ENCODE results near the gene PPP1R37.

- no peak for TF ChIP-seq TAF1 (IDR thresholded peaks at IDR 0.05; ENCODE audit: borderline replicate concordance, insufficient read depth, low read length)
- TF ChIP-seq POLR2AphosphoS5 (IDR thresholded peaks at IDR 0.05; ENCODE audit: low read depth, low read length): no peak
- no peak for TF ChIP-seq SIN3A (IDR thresholded peaks at IDR 0.05; ENCODE audit: borderline replicate concordance, insufficient read depth, low read length)
- TF ChIP-seq REST (IDR thresholded peaks at IDR 0.05; ENCODE audit: insufficient read depth in 1 of 2, low read depth in 2 of 2, low read length in 2 of 2): no peak
These were observed 49.7 kb downstream of the PPP1R37 start for GRCh38 chr19:45142726-45143110.
